Activated naive CD4-positive, alpha-beta T cell treated with anti-CD3 and anti-CD28 coated beads, Interleukin-2, amount 10 ng/mL, durations not matched to agents 7 days and 5 days (primary cell): ENCODE data around the gene CCR5.

Experiments
- CTCF ChIA-PET: fragments of 350-600 bp; sonication (Branson Sonifier 250); formaldehyde crosslinking; loops from one replicate; lab custom pipeline; 2021; ENCODE audit warnings: antibody characterized with exemption; lab: Charles Lee
- DNase-seq: peaks from one replicate; pipeline ENCODE4 v3.0.0-alpha.2; 2020
- H3K27ac Mint-ChIP-seq: one replicate; pipeline ENCODE4 v1.8.0; 2021; ENCODE audit warnings: mild to moderate bottlenecking, moderate library complexity, mixed read lengths
- H3K27me3 Mint-ChIP-seq: one replicate; pipeline ENCODE4 v1.8.0; 2021; ENCODE audit warnings: mild to moderate bottlenecking, mixed read lengths
- H3K36me3 Mint-ChIP-seq: one replicate; pipeline ENCODE4 v1.8.0; 2021; ENCODE audit warnings: mixed read lengths
- H3K4me1 Mint-ChIP-seq: one replicate; pipeline ENCODE4 v1.8.0; 2021; ENCODE audit warnings: mixed read lengths
- H3K4me3 Mint-ChIP-seq: one replicate; pipeline ENCODE4 v1.8.0; 2021; ENCODE audit warnings: mild to moderate bottlenecking, moderate library complexity, mixed read lengths
- H3K9me3 Mint-ChIP-seq: one replicate; pipeline ENCODE4 v1.8.0; 2021; ENCODE audit warnings: mixed read lengths

Gene CCR5

GRCh38 chr3:46350262-46350565, 20.5 kb upstream of the CCR5 start:
- H3K9me3 Mint-ChIP-seq: peaks cover 22% of the 10 kb centered on the region
- peak overlapping the region; percentile 95 for H3K27ac Mint-ChIP-seq
- H3K4me1 Mint-ChIP-seq: peaks cover 76% of the 10 kb centered on the region
- peaks cover 45% of the 10 kb centered on the region for H3K36me3 Mint-ChIP-seq
- DNase-seq: no peak
- CTCF ChIA-PET: interaction anchor here (1.6 to 7.7 kb wide), 3 partner anchors 19 to 135 kb away, joined by 5 to 80 read pairs (median 8); partner anchors contain the start of gene CCR5
- peaks cover 6% of the 10 kb centered on the region for H3K27me3 Mint-ChIP-seq
- peak overlapping the region; percentile 49 for H3K4me3 Mint-ChIP-seq

GRCh38 chr3:46351646-46352045, 19.1 kb upstream of the CCR5 start:
- Mint-ChIP-seq H3K27me3 (peaks cover 11% of the 10 kb centered on the region), H3K4me1 (peaks cover 89% of the 10 kb centered on the region), H3K36me3 (peaks cover 48% of the 10 kb centered on the region), H3K9me3 (peaks cover 16% of the 10 kb centered on the region), H3K4me3 (no peak overlapping the region), H3K27ac (peak overlapping the region; percentile 95)
- no peak for DNase-seq
- CTCF ChIA-PET: interaction anchor here (0.9 to 7.7 kb wide), 2 partner anchors 18 to 75 kb away, joined by 3 to 80 read pairs; partner anchors contain the start of gene CCR5

GRCh38 chr3:46353090-46353489, 17.7 kb upstream of the CCR5 start:
- peak overlapping the region; percentile 55 for H3K4me3 Mint-ChIP-seq
- H3K9me3 Mint-ChIP-seq: peaks cover 4% of the 10 kb centered on the region
- peaks cover 15% of the 10 kb centered on the region for H3K27me3 Mint-ChIP-seq
- CTCF ChIA-PET: interaction anchor here (0.8 to 7.7 kb wide), 3 partner anchors 16 to 73 kb away, joined by 3 to 80 read pairs (median 3); partner anchors contain the start of gene CCR5
- H3K27ac Mint-ChIP-seq: peak overlapping the region; percentile 89
- H3K36me3 Mint-ChIP-seq: peaks cover 50% of the 10 kb centered on the region
- no peak for DNase-seq
- peaks cover 96% of the 10 kb centered on the region for H3K4me1 Mint-ChIP-seq

GRCh38 chr3:46353647-46354410, 16.9 kb upstream of the CCR5 start, which contains the start of gene CCR2:
Gene CCR2 (plus strand): TSS chr3:46354111. CDS start chr3:46357528, 3,417 bp downstream.
- no peak for DNase-seq
- H3K9me3 Mint-ChIP-seq: peaks cover under 1% of the 10 kb centered on the region
- CTCF ChIA-PET: interaction anchor here (0.8 to 7.7 kb wide), 9 partner anchors 10 to 146 kb away, joined by 3 to 80 read pairs (median 4); partner anchors contain the start of genes CCR1 and CCR5
- H3K4me3 Mint-ChIP-seq: peak within 1 kb of the TSS; percentile 81
- H3K36me3 Mint-ChIP-seq: peaks cover 52% of the 10 kb centered on the region
- peaks cover 15% of the 10 kb centered on the region for H3K27me3 Mint-ChIP-seq
- H3K27ac Mint-ChIP-seq: peak within 1 kb of the TSS; percentile 94
- peaks cover 96% of the 10 kb centered on the region for H3K4me1 Mint-ChIP-seq

GRCh38 chr3:46354478-46354877, 16.3 kb upstream of the CCR5 start:
- Mint-ChIP-seq H3K27ac (peak overlapping the region; percentile 94), H3K36me3 (peaks cover 54% of the 10 kb centered on the region), H3K9me3 (no peaks in the 10 kb centered on the region), H3K4me3 (peak overlapping the region; percentile 81), H3K27me3 (peaks cover 15% of the 10 kb centered on the region), H3K4me1 (peaks cover 94% of the 10 kb centered on the region)
- DNase-seq: no peak
- CTCF ChIA-PET: interaction anchor here (1.0 to 7.7 kb wide), 8 partner anchors 10 to 146 kb away, joined by 3 to 80 read pairs (median 4); partner anchors contain the start of genes CCR1 and CCR5

GRCh38 chr3:46354984-46355383, 15.8 kb upstream of the CCR5 start:
- H3K4me3 Mint-ChIP-seq: peak overlapping the region; percentile 81
- H3K4me1 Mint-ChIP-seq: peaks cover 93% of the 10 kb centered on the region
- DNase-seq: no peak
- CTCF ChIA-PET: interaction anchor here (1.0 to 7.7 kb wide), 8 partner anchors 9 to 147 kb away, joined by 3 to 80 read pairs (median 4); partner anchors contain the start of genes CCR1 and CCR5
- peaks cover 57% of the 10 kb centered on the region for H3K36me3 Mint-ChIP-seq
- H3K27me3 Mint-ChIP-seq: peaks cover 15% of the 10 kb centered on the region
- peak overlapping the region; percentile 94 for H3K27ac Mint-ChIP-seq
- H3K9me3 Mint-ChIP-seq: no peaks in the 10 kb centered on the region

GRCh38 chr3:46356276-46356675, 14.5 kb upstream of the CCR5 start:
- Mint-ChIP-seq H3K27me3 (peaks cover 15% of the 10 kb centered on the region), H3K27ac (no peak overlapping the region), H3K4me3 (peak overlapping the region; percentile 81), H3K9me3 (no peaks in the 10 kb centered on the region), H3K36me3 (peaks cover 64% of the 10 kb centered on the region), H3K4me1 (peaks cover 92% of the 10 kb centered on the region)
- CTCF ChIA-PET: interaction anchor here (7.7 kb wide), 1 partner anchor 13 kb away, joined by 80 read pairs; the partner anchor contains the start of gene CCR5
- no peak for DNase-seq

- Mint-ChIP-seq H3K36me3 (peaks cover 62% of the 10 kb centered on the region), H3K27ac (no peak overlapping the region), H3K27me3 (peaks cover 15% of the 10 kb centered on the region), H3K4me3 (peak overlapping the region; percentile 81), H3K9me3 (no peaks in the 10 kb centered on the region), H3K4me1 (peaks cover 91% of the 10 kb centered on the region)
- CTCF ChIA-PET: interaction anchor here (0.6 kb wide), 1 partner anchor 934 kb away, joined by 6 read pairs; no protein-coding TSS in a partner anchor
- DNase-seq: no peak
Measured at GRCh38 chr3:46356909-46357308, 13.8 kb upstream of the CCR5 start.

- CTCF ChIA-PET: no interaction called here
- peaks cover 15% of the 10 kb centered on the region for H3K27me3 Mint-ChIP-seq
- peaks cover 85% of the 10 kb centered on the region for H3K4me1 Mint-ChIP-seq
- no peaks in the 10 kb centered on the region for H3K9me3 Mint-ChIP-seq
- DNase-seq: no peak
- no peak overlapping the region for H3K4me3 Mint-ChIP-seq
- peaks cover 60% of the 10 kb centered on the region for H3K36me3 Mint-ChIP-seq
- H3K27ac Mint-ChIP-seq: no peak overlapping the region
Measured at GRCh38 chr3:46358466-46358865, 12.3 kb upstream of the CCR5 start.

- peaks cover 57% of the 10 kb centered on the region for H3K36me3 Mint-ChIP-seq
- H3K27ac Mint-ChIP-seq: no peak overlapping the region
- H3K9me3 Mint-ChIP-seq: no peaks in the 10 kb centered on the region
- no peak for DNase-seq
- H3K4me3 Mint-ChIP-seq: no peak overlapping the region
- CTCF ChIA-PET: interaction anchor here (0.9 to 1.8 kb wide), 7 partner anchors 9 to 281 kb away, joined by 3 to 10 read pairs (median 4); partner anchors contain the start of gene CCR5
- H3K27me3 Mint-ChIP-seq: peaks cover 15% of the 10 kb centered on the region
- H3K4me1 Mint-ChIP-seq: peaks cover 75% of the 10 kb centered on the region
Measured at GRCh38 chr3:46359733-46360493, 10.8 kb upstream of the CCR5 start.

- Mint-ChIP-seq H3K27ac (no peak overlapping the region), H3K4me3 (no peak overlapping the region), H3K4me1 (peaks cover 67% of the 10 kb centered on the region), H3K36me3 (peaks cover 47% of the 10 kb centered on the region), H3K27me3 (peaks cover 13% of the 10 kb centered on the region), H3K9me3 (peaks cover under 1% of the 10 kb centered on the region)
- CTCF ChIA-PET: interaction anchor here (1.5 to 1.8 kb wide), 2 partner anchors 8 to 9 kb away, joined by 4 to 10 read pairs; partner anchors contain the start of gene CCR5
- DNase-seq: no peak
Measured at GRCh38 chr3:46360907-46361306, 9.8 kb upstream of the CCR5 start.

GRCh38 chr3:46361408-46362283, 9.1 kb upstream of the CCR5 start:
- peaks cover 44% of the 10 kb centered on the region for H3K36me3 Mint-ChIP-seq
- H3K27me3 Mint-ChIP-seq: peaks cover 16% of the 10 kb centered on the region
- H3K4me1 Mint-ChIP-seq: peaks cover 66% of the 10 kb centered on the region
- H3K9me3 Mint-ChIP-seq: peaks cover 4% of the 10 kb centered on the region
- CTCF ChIA-PET: no interaction called here
- no peak overlapping the region for H3K4me3 Mint-ChIP-seq
- no peak overlapping the region for H3K27ac Mint-ChIP-seq
- DNase-seq: no peak

- CTCF ChIA-PET: interaction anchor here (1.7 kb wide), 1 partner anchor 152 kb away, joined by 5 read pairs; no protein-coding TSS in a partner anchor
Measured at GRCh38 chr3:46365041-46365440, 5.7 kb upstream of the CCR5 start.

More at GRCh38 chr3:46365041-46365440, 5.7 kb upstream of the CCR5 start:
- no peak overlapping the region for H3K4me3 Mint-ChIP-seq
- peaks cover 20% of the 10 kb centered on the region for H3K36me3 Mint-ChIP-seq
- DNase-seq: no peak
- peaks cover 14% of the 10 kb centered on the region for H3K27me3 Mint-ChIP-seq
- H3K4me1 Mint-ChIP-seq: peaks cover 62% of the 10 kb centered on the region
- no peak overlapping the region for H3K27ac Mint-ChIP-seq
- H3K9me3 Mint-ChIP-seq: peaks cover 4% of the 10 kb centered on the region
